Adipocyte (in vitro differentiated cells): Measurements from ENCODE around the gene MAPT.
A peak's percentile ranks its signal among the peaks of the same experiment; 100 is the strongest.
"Not testable (repeated sequence)": the region's sequence is repeated elsewhere in the genome, so short reads cannot be mapped to it uniquely, and the experiment has no call there.

Experiments
- DNase-seq: peaks from one replicate; pipeline ENCODE4 v3.0.0-alpha.2; 2015; ENCODE audit warnings: low read depth
- H3K27me3 ChIP-seq: replicated peaks from 2 replicates; pipeline ENCODE4 v1.7.0; 2013; ENCODE audit warnings: mild to moderate bottlenecking, low read length, moderate library complexity; ENCODE audit not compliant: control insufficient read depth, insufficient read depth
- H3K36me3 ChIP-seq: 2 replicates; pipeline ENCODE4 v1.7.0; 2013; ENCODE audit warnings: low read length, mild to moderate bottlenecking, moderate library complexity; ENCODE audit not compliant: control insufficient read depth, insufficient read depth, severe bottlenecking
- H3K4me1 ChIP-seq: 2 replicates; pipeline ENCODE4 v1.7.0; 2013; ENCODE audit warnings: mild to moderate bottlenecking, low read length, moderate library complexity; ENCODE audit not compliant: control insufficient read depth, insufficient read depth
- H3K4me3 ChIP-seq: 2 replicates; pipeline ENCODE4 v1.7.0; 2013; ENCODE audit warnings: mild to moderate bottlenecking, low read length, moderate library complexity
- H3K9ac ChIP-seq: 2 replicates; pipeline ENCODE4 v1.7.0; 2013; ENCODE audit warnings: mild to moderate bottlenecking, low read length, moderate library complexity
- H3K9me3 ChIP-seq: 2 replicates; pipeline ENCODE4 v1.7.0; 2013; ENCODE audit warnings: mild to moderate bottlenecking, low read length, moderate library complexity; ENCODE audit not compliant: control insufficient read depth

The MAPT gene

GRCh38 chr17:45931677-45932076 lies 37.3 kb downstream of the MAPT start:
- peaks cover 11% of the 10 kb centered on the region for H3K27me3 ChIP-seq
- H3K36me3 ChIP-seq, result no peaks in the 10 kb centered on the region
- peaks cover 9% of the 10 kb centered on the region for H3K9me3 ChIP-seq
- no peak overlapping the region for H3K9ac ChIP-seq
- no peak overlapping the region for H3K4me3 ChIP-seq
- DNase-seq, result no peak
- H3K4me1 ChIP-seq, result no peaks in the 10 kb centered on the region

- Histone ChIP-seq H3K36me3 (no peaks in the 10 kb centered on the region), H3K9ac (no peak overlapping the region), H3K4me1 (no peaks in the 10 kb centered on the region), H3K9me3 (no peaks in the 10 kb centered on the region), H3K4me3 (no peak overlapping the region), H3K27me3 (peaks cover 25% of the 10 kb centered on the region)
- no peak for DNase-seq
These were observed 40.0 kb downstream of the MAPT start for GRCh38 chr17:45934044-45934979.

GRCh38 chr17:45935197-45935709 lies 40.9 kb downstream of the MAPT start:
- Histone ChIP-seq H3K9me3 (no peaks in the 10 kb centered on the region), H3K36me3 (no peaks in the 10 kb centered on the region), H3K9ac (no peak overlapping the region), H3K4me1 (no peaks in the 10 kb centered on the region), H3K4me3 (no peak overlapping the region), H3K27me3 (peaks cover 34% of the 10 kb centered on the region)
- no peak for DNase-seq

GRCh38 chr17:45935710-45936509 lies 41.6 kb downstream of the MAPT start:
- no peak for DNase-seq
- H3K9ac ChIP-seq, result no peak overlapping the region
- peaks cover 5% of the 10 kb centered on the region for H3K4me1 ChIP-seq
- no peaks in the 10 kb centered on the region for H3K36me3 ChIP-seq
- no peaks in the 10 kb centered on the region for H3K9me3 ChIP-seq
- no peak overlapping the region for H3K4me3 ChIP-seq
- peaks cover 37% of the 10 kb centered on the region for H3K27me3 ChIP-seq

GRCh38 chr17:45936610-45937009 lies 42.3 kb downstream of the MAPT start:
- Histone ChIP-seq H3K4me3 (no peak overlapping the region), H3K9ac (no peak overlapping the region), H3K9me3 (no peaks in the 10 kb centered on the region), H3K4me1 (peaks cover 10% of the 10 kb centered on the region), H3K27me3 (peaks cover 37% of the 10 kb centered on the region), H3K36me3 (no peaks in the 10 kb centered on the region)
- no peak for DNase-seq

- Histone ChIP-seq H3K27me3 (peaks cover 37% of the 10 kb centered on the region), H3K4me1 (peaks cover 15% of the 10 kb centered on the region)
- H3K36me3 ChIP-seq, H3K9ac ChIP-seq, DNase-seq, H3K4me3 ChIP-seq, H3K9me3 ChIP-seq: not testable (repeated sequence)
These were observed 42.8 kb downstream of the MAPT start for GRCh38 chr17:45937186-45937585.

- Histone ChIP-seq H3K4me3 (no peak overlapping the region), H3K27me3 (peaks cover 48% of the 10 kb centered on the region), H3K36me3 (no peaks in the 10 kb centered on the region), H3K9ac (no peak overlapping the region), H3K9me3 (no peaks in the 10 kb centered on the region), H3K4me1 (peaks cover 27% of the 10 kb centered on the region)
- no peak for DNase-seq
These were observed 45.0 kb downstream of the MAPT start for GRCh38 chr17:45939395-45939794.

GRCh38 chr17:45940293-45940692 lies 45.9 kb downstream of the MAPT start:
- H3K4me3 ChIP-seq, result no peak overlapping the region
- no peaks in the 10 kb centered on the region for H3K36me3 ChIP-seq
- H3K9me3 ChIP-seq, result no peaks in the 10 kb centered on the region
- peaks cover 46% of the 10 kb centered on the region for H3K27me3 ChIP-seq
- no peak overlapping the region for H3K9ac ChIP-seq
- peaks cover 27% of the 10 kb centered on the region for H3K4me1 ChIP-seq
- no peak for DNase-seq

- no peaks in the 10 kb centered on the region for H3K9me3 ChIP-seq
- DNase-seq, result no peak
These were observed 46.5 kb downstream of the MAPT start for GRCh38 chr17:45940826-45941225.

GRCh38 chr17:45941395-45941794 lies 47.0 kb downstream of the MAPT start:
- Histone ChIP-seq H3K4me3 (no peak overlapping the region), H3K9me3 (no peaks in the 10 kb centered on the region), H3K27me3 (peaks cover 39% of the 10 kb centered on the region)

More at GRCh38 chr17:45940826-45941225, 46.5 kb downstream of the MAPT start:
- H3K36me3 ChIP-seq, result no peaks in the 10 kb centered on the region
- H3K27me3 ChIP-seq, result peaks cover 41% of the 10 kb centered on the region
- peaks cover 27% of the 10 kb centered on the region for H3K4me1 ChIP-seq
- no peak overlapping the region for H3K4me3 ChIP-seq
- no peak overlapping the region for H3K9ac ChIP-seq

GRCh38 chr17:45942284-45942683 lies 47.9 kb downstream of the MAPT start:
- Histone ChIP-seq H3K9me3 (no peaks in the 10 kb centered on the region), H3K4me3 (no peak overlapping the region), H3K9ac (no peak overlapping the region), H3K4me1 (peaks cover 35% of the 10 kb centered on the region), H3K36me3 (no peaks in the 10 kb centered on the region), H3K27me3 (peaks cover 32% of the 10 kb centered on the region)
- DNase-seq, result peak; percentile 8

More at GRCh38 chr17:45941395-45941794, 47.0 kb downstream of the MAPT start:
- no peak for DNase-seq
- Histone ChIP-seq H3K9ac (no peak overlapping the region), H3K36me3 (no peaks in the 10 kb centered on the region), H3K4me1 (peaks cover 27% of the 10 kb centered on the region)
